Activated CD4-positive, alpha-beta T cell treated with anti-CD3 and anti-CD28 coated beads for 36 hours (primary cell): ENCODE results near the gene INO80E. TPM values are rescaled to one million over a fixed set of nuclear protein-coding genes. Genes with fewer than 3 reads are reported as not detected.
A peak's percentile ranks its signal among the peaks of the same experiment; 100 is the strongest.

Experiments
- ATAC-seq: fragments of 200-7000 bp; cut with Tn5 transposase; one replicate; pipeline ENCODE4 v1.10.0; 2021; ENCODE audit warnings: mild to moderate bottlenecking, moderate library complexity
- CTCF ChIA-PET: fragments of 350-600 bp; sonication (Branson Sonifier 250); formaldehyde crosslinking; loops from one replicate; lab custom pipeline; 2021; ENCODE audit warnings: antibody characterized with exemption; lab: Charles Lee
- POLR2A ChIA-PET: fragments of 350-600 bp; sonication (Branson Sonifier 250); formaldehyde crosslinking; loops from one replicate; lab custom pipeline; 2021; ENCODE audit warnings: antibody characterized with exemption, inconsistent platforms; lab: Charles Lee
- DNase-seq: peaks from one replicate; pipeline ENCODE4 v3.0.0-alpha.2; 2020
- H3K27ac Mint-ChIP-seq: one replicate; pipeline ENCODE4 v1.8.0; 2021; ENCODE audit warnings: mixed read lengths
- H3K27me3 Mint-ChIP-seq: one replicate; pipeline ENCODE4 v1.8.0; 2021; ENCODE audit warnings: mixed read lengths
- H3K36me3 Mint-ChIP-seq: one replicate; pipeline ENCODE4 v1.8.0; 2021; ENCODE audit warnings: low read depth, mixed read lengths
- H3K4me1 Mint-ChIP-seq: one replicate; pipeline ENCODE4 v1.8.0; 2021; ENCODE audit warnings: mixed read lengths
- H3K4me3 Mint-ChIP-seq: one replicate; pipeline ENCODE4 v1.8.0; 2021; ENCODE audit warnings: mild to moderate bottlenecking, moderate library complexity, mixed read lengths
- H3K9me3 Mint-ChIP-seq: one replicate; pipeline ENCODE4 v1.8.0; 2021; ENCODE audit warnings: low read depth, mixed read lengths
- intact Hi-C, 2 experiments: fragments of 100-400 bp; cut with DNase I in 1 of 2; cut with micrococcal nuclease in 1 of 2; formaldehyde crosslinking; loops; one replicate each; pipeline versions ENCODE4 v1.14.2 to v1.15.1; 2022 to 2024; cut with DNase I, micrococcal nuclease
- total RNA-seq, 2 experiments: library from RNA; stranded (reverse); gene quantifications; one replicate each; pipeline ENCODE4 v1.2.3, GENCODE V29; 2021

The INO80E gene
- total RNA-seq, 2 experiments from 2014 or later: 80.1 to 106 TPM

DNA sequence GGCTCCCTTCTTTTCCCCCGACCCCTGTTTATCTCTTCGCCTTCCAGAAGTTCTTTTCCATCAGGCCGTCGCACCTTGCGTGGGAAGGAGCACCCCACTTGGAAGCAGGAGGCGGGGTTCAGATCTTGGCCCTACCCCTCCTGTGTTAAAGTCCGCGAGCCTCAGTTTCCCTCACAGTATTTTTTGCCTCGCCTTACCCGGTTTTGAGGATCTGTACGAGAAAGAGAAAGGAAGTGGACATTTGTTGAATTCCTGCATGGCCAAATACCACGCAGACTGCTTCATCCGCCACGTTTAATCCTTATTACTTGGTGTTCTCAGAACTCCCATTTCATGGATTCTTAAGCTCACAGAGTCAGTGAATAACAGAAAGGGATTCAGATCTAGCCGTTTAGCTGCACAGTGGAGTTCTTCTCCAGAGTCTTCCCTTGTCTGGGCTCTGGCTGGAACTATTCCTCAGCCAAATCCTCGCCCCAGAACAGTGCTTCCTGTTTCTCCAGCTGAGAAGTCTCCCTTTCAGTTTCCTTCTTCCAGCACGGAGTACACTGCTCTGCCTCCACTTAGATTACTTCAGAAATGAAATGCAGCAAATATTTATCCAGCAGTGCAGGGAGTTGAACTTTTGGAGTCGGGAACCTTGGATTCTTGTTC lies 33.6 kb upstream of the INO80E start:
- ATAC-seq: no peak
- POLR2A ChIA-PET: interaction anchor here (1.4 to 2.2 kb wide), 2 partner anchors 11 to 135 kb away, joined by 3 to 14 read pairs; partner anchors contain the start of gene TAOK2
- intact Hi-C loops: loop anchor here (1.0 to 5.0 kb wide), 7 partner anchors 11 to 161 kb away; partner anchors contain the start of genes TAOK2 (in 2 of the 2), ASPHD1 (in 1 of the 2), INO80E (in 1 of the 2) and KCTD13 (in 1 of the 2)
- Mint-ChIP-seq H3K9me3 (no peaks in the 10 kb centered on the region), H3K27me3 (no peaks in the 10 kb centered on the region), H3K36me3 (peaks cover 2% of the 10 kb centered on the region), H3K4me3 (peak overlapping the region; percentile 88), H3K4me1 (peaks cover 17% of the 10 kb centered on the region), H3K27ac (peak overlapping the region; percentile 87)
- DNase-seq: no peak
- CTCF ChIA-PET: interaction anchor here (0.7 to 1.9 kb wide), 10 partner anchors 11 to 1346 kb away, joined by 3 to 15 read pairs (median 4); partner anchors contain the start of genes CDIPT, KCTD13 and TAOK2

DNA sequence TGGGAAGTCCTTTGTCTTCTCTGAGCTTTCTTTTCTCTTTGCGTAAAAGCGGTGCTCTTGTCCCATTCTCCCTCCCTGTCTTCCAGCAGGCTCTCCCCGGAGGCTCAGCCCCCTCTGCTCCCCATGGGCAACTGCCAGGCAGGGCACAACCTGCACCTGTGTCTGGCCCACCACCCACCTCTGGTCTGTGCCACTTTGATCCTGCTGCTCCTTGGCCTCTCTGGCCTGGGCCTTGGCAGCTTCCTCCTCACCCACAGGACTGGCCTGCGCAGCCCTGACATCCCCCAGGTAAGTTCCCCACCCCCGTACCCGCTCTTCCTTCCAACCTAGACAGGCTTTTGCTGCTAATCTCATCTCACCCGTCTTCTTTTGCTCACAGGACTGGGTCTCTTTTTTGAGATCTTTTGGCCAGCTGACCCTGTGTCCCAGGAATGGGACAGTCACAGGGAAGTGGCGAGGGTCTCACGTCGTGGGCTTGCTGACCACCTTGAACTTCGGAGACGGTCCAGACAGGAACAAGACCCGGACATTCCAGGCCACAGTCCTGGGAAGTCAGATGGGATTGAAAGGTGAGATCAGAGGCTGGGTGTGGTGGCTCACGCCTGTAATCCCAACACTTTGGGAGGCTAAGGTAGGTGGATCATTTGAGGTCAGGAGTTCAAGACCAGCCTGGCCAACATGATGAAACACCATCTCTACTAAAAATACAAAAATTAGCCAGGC lies 32.9 kb upstream of the INO80E start:
- ChIA-PET CTCF (interaction anchor here (0.7 to 1.8 kb wide), 4 partner anchors 10 to 1347 kb away, joined by 3 to 15 read pairs (median 4); partner anchors contain the start of gene TAOK2), POLR2A (interaction anchor here (1.4 to 2.2 kb wide), 2 partner anchors 10 to 136 kb away, joined by 3 to 14 read pairs; partner anchors contain the start of gene TAOK2)
- Mint-ChIP-seq H3K4me3 (peak overlapping the region; percentile 88), H3K36me3 (peaks cover 3% of the 10 kb centered on the region), H3K4me1 (peaks cover 17% of the 10 kb centered on the region), H3K27ac (peak overlapping the region; percentile 87), H3K9me3 (no peaks in the 10 kb centered on the region), H3K27me3 (no peaks in the 10 kb centered on the region)
- intact Hi-C loops: loop anchor here in 1 of 2 experiments (5.0 kb wide), 1 partner anchor 86 kb away; no protein-coding TSS in a partner anchor
- ATAC-seq: no peak
- peak; percentile 11 for DNase-seq

DNA sequence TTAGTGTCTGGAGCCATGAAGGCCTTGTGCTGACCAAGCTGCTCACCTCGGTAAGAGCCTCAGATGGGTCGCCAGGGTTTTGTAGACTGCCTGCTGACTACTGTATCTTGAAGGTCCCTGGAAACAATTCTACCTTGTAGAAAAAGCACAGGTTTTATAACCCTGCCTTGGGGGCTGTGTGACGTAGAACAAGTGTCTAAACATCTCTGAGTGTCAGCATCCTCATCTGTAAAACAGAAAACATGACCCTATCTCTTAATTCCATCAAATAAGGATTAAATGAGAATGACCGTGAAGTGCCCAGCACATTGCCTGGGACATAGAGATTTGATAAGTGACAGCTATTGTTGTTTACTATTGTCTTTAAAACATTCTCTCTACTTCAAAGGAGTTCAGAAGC lies 27.8 kb upstream of the INO80E start:
- ChIA-PET POLR2A (no interaction called here), CTCF (no interaction called here)
- no peaks in the 10 kb centered on the region for H3K27me3 Mint-ChIP-seq
- intact Hi-C loops: no loop called here
- DNase-seq: no peak
- no peak for ATAC-seq
- H3K4me3 Mint-ChIP-seq: no peak overlapping the region
- H3K36me3 Mint-ChIP-seq: peaks cover 31% of the 10 kb centered on the region
- H3K9me3 Mint-ChIP-seq: peaks cover 4% of the 10 kb centered on the region
- no peak overlapping the region for H3K27ac Mint-ChIP-seq
- peaks cover 5% of the 10 kb centered on the region for H3K4me1 Mint-ChIP-seq

DNA sequence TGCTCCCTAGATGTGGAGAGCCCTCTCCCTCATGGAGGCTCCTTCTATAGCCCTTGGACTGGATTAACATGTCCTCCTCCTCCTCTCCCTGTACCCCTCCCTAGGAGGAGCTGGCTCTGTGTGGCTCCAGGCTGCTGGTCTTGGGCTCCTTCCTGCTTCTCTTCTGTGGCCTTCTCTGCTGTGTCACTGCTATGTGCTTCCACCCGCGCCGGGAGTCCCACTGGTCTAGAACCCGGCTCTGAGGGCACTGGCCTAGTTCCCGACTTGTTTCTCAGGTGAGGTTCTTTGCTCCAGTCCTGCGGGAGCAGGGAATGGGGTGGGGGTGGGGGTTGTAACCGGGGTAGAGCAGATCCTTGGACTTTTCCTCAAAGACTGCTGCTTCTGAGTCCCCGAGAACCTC lies 24.7 kb upstream of the INO80E start:
- Mint-ChIP-seq H3K27me3 (no peaks in the 10 kb centered on the region), H3K9me3 (peaks cover 4% of the 10 kb centered on the region), H3K27ac (no peak overlapping the region), H3K4me1 (peaks cover 22% of the 10 kb centered on the region), H3K4me3 (no peak overlapping the region), H3K36me3 (peaks cover 35% of the 10 kb centered on the region)
- intact Hi-C loops: loop anchor here (5.0 kb wide), 2 partner anchors 224 to 269 kb away; partner anchors contain the start of gene C16orf54 (in 1 of the 2)
- no peak for DNase-seq
- ChIA-PET CTCF (interaction anchor here (3.3 kb wide), 1 partner anchor 9 kb away, joined by 15 read pairs; the partner anchor contains the start of gene TMEM219), POLR2A (no interaction called here)
- no peak for ATAC-seq

DNA sequence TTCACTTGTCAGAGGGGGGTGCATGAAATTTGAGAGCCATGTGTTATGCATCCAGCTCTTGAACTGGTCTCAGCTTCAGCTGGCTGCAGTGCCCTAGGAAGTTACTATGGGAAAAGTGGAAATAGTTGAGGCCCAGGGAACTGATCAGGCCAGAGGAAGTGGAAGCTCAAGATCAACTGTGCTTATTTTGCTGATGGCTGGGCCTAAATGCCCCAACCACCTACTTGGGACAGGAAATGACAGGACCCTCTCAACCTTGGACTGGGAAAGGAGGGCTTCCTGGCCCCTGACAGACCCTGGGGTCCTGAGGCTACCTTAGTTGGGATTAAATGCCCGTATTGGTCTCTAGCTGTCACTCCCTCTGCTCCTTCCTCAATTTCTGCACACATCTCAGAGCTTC lies 23.5 kb upstream of the INO80E start:
- Mint-ChIP-seq H3K4me1 (peaks cover 31% of the 10 kb centered on the region), H3K27me3 (no peaks in the 10 kb centered on the region), H3K36me3 (peaks cover 35% of the 10 kb centered on the region), H3K4me3 (no peak overlapping the region), H3K27ac (no peak overlapping the region), H3K9me3 (peaks cover 4% of the 10 kb centered on the region)
- intact Hi-C loops: loop anchor here (2.0 to 5.0 kb wide), 3 partner anchors 225 to 1150 kb away; partner anchors contain the start of genes ATXN2L (in 1 of the 2) and C16orf54 (in 1 of the 2)
- no peak for DNase-seq
- ChIA-PET POLR2A (interaction anchor here (0.6 to 1.5 kb wide), 5 partner anchors 10 to 97 kb away, joined by 3 to 14 read pairs (median 8); partner anchors contain the start of genes ALDOA, KCTD13 and TMEM219), CTCF (interaction anchor here (1.0 to 3.3 kb wide), 7 partner anchors 10 to 272 kb away, joined by 3 to 15 read pairs (median 5); partner anchors contain the start of genes KIF22, PAGR1 and TMEM219)
- no peak for ATAC-seq

DNA sequence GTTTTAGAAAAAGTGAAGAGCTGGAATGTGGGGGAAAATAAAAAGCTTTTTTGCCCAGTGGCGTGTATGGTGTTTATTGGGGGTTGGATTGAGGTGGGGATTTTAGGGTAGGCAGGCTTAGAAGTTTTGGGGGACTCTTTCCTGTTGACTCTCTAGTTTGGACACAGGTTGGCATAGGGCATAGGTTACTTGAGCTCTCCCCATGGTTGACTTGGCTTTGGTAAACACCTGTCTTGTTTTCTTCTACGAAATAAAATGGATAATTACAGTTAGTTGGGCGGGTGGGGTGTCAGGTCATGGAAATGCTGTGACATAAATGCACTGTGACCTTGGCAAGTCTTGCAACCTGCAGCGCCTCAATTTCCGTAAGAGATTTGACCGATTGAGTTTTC lies 23.1 kb upstream of the INO80E start:
- CTCF ChIA-PET: interaction anchor here (0.6 to 3.3 kb wide), 12 partner anchors 11 to 282 kb away, joined by 3 to 15 read pairs (median 4); partner anchors contain the start of genes KIF22, PAGR1 and TMEM219
- Mint-ChIP-seq H3K27ac (peak overlapping the region; percentile 71), H3K27me3 (no peaks in the 10 kb centered on the region), H3K9me3 (peaks cover 4% of the 10 kb centered on the region), H3K36me3 (peaks cover 35% of the 10 kb centered on the region), H3K4me3 (peak overlapping the region; percentile 87), H3K4me1 (peaks cover 31% of the 10 kb centered on the region)
- intact Hi-C loops: loop anchor here (1.0 to 5.0 kb wide), 13 partner anchors 11 to 1150 kb away; partner anchors contain the start of genes INO80E (in 2 of the 2), TMEM219 (in 2 of the 2), ASPHD1 (in 1 of the 2) and ATXN2L (in 1 of the 2)
- ATAC-seq (no peak), DNase-seq (no peak)
- POLR2A ChIA-PET: interaction anchor here (0.6 to 1.5 kb wide), 10 partner anchors 11 to 1150 kb away, joined by 3 to 14 read pairs (median 5); partner anchors contain the start of genes ALDOA, ASPHD1, ATXN2L and HIRIP3

DNA sequence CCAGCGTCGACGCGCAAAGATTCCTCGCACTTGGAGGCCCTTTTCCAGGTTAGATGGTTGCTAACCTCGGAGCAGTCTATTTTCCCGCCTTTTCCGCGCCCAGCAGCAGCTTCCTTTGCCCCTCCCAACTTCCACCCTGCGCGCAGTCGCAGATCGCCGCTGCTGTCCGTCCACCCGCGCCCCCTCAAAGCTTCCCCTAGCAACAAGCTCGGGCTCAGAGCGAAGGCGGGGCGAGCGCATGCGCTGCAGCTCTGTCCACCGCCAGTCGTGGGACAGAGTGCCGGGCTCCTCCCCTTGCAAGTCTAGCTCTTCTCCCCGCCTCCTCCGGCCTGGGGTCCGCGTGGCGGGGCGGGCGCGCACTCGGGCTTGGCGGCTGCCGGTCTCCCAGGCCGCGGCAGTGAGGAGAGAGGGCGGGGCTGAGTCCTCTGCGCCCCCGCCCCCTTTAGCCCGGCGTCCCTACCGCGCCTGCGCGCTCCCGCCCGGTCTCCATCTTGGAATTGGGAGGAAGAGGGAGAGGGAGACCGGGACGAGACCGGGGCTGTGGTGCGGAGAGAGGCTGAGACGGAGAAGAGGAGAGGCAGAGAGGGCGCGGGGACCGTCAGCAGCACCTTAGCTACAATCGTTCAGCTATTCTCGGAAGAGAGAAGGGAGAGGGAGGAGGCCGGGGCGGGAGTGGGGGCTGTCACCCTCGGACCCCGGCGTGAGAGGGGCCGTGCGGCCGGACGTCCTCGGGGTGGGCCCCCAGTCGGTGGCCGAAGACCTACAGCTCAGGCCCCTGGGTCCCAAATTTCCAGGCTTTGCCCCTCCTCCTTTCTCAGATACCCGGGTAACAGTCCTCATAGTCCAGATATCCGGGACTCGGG lies 22.4 kb upstream of the INO80E start, which contains the start of gene TAOK2:
Gene TAOK2 (plus strand): TSS at position 485 of the 863 bp plus-strand sequence. CDS start 3,905 bp downstream, outside the sequence.
- peaks cover 31% of the 10 kb centered on the region for H3K4me1 Mint-ChIP-seq
- H3K36me3 Mint-ChIP-seq: peaks cover 34% of the 10 kb centered on the region
- CTCF ChIA-PET: interaction anchor here (0.6 to 3.3 kb wide), 14 partner anchors 11 to 282 kb away, joined by 3 to 15 read pairs (median 4); partner anchors contain the start of genes KIF22, PAGR1 and TMEM219

DNA sequence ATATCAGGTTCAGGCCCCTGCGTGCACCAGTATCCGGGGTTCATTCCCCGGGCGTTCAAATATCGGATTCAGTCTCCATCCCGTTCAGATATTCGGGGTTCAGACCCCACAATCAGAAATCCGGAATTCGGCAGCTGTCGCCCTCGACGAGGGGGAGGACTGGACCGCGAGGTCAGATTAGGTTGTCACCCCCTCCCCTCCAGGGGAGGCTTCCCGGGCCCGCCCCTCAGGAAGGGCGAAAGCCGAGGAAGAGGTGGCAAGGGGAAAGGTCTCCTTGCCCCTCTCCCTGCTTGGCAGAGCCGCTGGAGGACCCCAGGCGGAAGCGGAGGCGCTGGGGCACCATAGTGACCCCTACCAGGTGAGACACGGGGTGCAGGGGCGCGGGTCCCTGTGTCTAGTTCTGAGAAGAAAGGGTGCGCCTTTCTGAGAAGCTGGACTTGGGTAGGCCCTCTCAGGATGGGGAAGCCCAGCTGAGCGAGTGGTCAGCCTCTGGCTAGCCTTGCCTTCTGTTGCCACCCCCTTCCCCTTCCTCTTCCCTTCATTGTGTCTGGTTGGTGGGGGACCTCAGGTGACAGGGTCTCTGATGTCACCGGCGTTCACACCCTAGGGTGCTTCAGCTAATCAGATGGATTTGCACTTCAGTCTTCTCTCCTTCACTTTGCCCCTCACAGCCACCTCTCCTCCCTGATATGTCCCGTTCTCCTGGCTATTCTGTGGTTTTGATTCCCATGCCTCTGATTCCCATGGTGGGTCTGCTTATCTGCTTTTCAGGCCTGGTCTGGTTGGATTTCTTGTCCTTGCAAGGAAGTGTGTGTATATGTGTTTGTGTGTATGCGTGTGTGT lies 21.5 kb upstream of the INO80E start:
- peak overlapping the region; percentile 87 for H3K4me3 Mint-ChIP-seq
- peaks cover 31% of the 10 kb centered on the region for H3K4me1 Mint-ChIP-seq
- peak overlapping the region; percentile 86 for H3K27ac Mint-ChIP-seq
- peaks cover 36% of the 10 kb centered on the region for H3K36me3 Mint-ChIP-seq
- intact Hi-C loops: loop anchor here (5.0 kb wide), 2 partner anchors 227 to 272 kb away; partner anchors contain the start of gene C16orf54 (in 1 of the 2)
- POLR2A ChIA-PET: interaction anchor here (0.6 to 1.5 kb wide), 2 partner anchors 21 to 325 kb away, joined by 6 to 8 read pairs; partner anchors contain the start of gene HIRIP3
- CTCF ChIA-PET: interaction anchor here (0.6 to 3.3 kb wide), 6 partner anchors 9 to 274 kb away, joined by 3 to 15 read pairs (median 4); partner anchors contain the start of genes PAGR1 and TMEM219
- H3K27me3 Mint-ChIP-seq: no peaks in the 10 kb centered on the region
- H3K9me3 Mint-ChIP-seq: peaks cover 4% of the 10 kb centered on the region
- no peak for ATAC-seq
- peak; percentile 43 for DNase-seq

More for the DNA sequence above, 22.4 kb upstream of the INO80E start, which contains the start of gene TAOK2:
- peak within 1 kb of the TSS; percentile 86 for H3K27ac Mint-ChIP-seq
- POLR2A ChIA-PET: interaction anchor here (0.6 to 1.5 kb wide), 10 partner anchors 11 to 1151 kb away, joined by 3 to 14 read pairs (median 5); partner anchors contain the start of genes ALDOA, ASPHD1, ATXN2L and HIRIP3
- ATAC-seq (peak; percentile 98), DNase-seq (peak; percentile 98)
- no peaks in the 10 kb centered on the region for H3K27me3 Mint-ChIP-seq
- peaks cover 4% of the 10 kb centered on the region for H3K9me3 Mint-ChIP-seq
- intact Hi-C loops: loop anchor here (1.0 to 5.0 kb wide), 13 partner anchors 11 to 1151 kb away; partner anchors contain the start of genes INO80E (in 2 of the 2), TMEM219 (in 2 of the 2), ASPHD1 (in 1 of the 2) and ATXN2L (in 1 of the 2)
- H3K4me3 Mint-ChIP-seq: peak within 1 kb of the TSS; percentile 87

DNA sequence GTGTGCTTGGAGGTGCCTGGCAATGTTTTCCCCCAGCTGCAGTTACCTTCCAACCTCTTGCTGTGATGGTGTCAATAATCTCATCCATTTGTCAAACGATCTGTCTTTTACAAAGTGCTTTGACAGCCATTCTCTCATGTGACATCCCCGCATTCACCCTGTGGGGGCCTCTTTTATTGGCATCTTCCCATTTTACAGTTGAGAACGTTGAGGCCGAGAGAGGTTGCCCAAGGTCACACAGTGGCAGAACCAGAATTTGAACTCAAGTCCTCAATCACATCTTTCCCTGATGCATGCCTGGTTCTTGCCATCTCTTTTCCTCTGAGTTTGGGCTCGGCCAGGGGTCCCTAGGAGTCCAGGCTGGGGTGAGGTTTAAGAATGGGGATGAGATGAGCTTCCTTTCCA lies 20.9 kb upstream of the INO80E start:
- H3K4me3 Mint-ChIP-seq: peak overlapping the region; percentile 87
- no peaks in the 10 kb centered on the region for H3K27me3 Mint-ChIP-seq
- peaks cover 35% of the 10 kb centered on the region for H3K36me3 Mint-ChIP-seq
- peak overlapping the region; percentile 86 for H3K27ac Mint-ChIP-seq
- H3K4me1 Mint-ChIP-seq: peaks cover 31% of the 10 kb centered on the region
- intact Hi-C loops: no loop called here
- ATAC-seq: no peak
- DNase-seq: no peak
- H3K9me3 Mint-ChIP-seq: peaks cover 4% of the 10 kb centered on the region
- ChIA-PET CTCF (interaction anchor here (0.6 to 1.3 kb wide), 6 partner anchors 9 to 274 kb away, joined by 3 to 4 read pairs (median 3); partner anchors contain the start of gene PAGR1), POLR2A (interaction anchor here (0.7 to 1.1 kb wide), 2 partner anchors 10 to 18 kb away, joined by 4 read pairs; no protein-coding TSS in a partner anchor)
